ENCODE measurements around the gene HECTD3. TPM values are rescaled to one million over a fixed set of nuclear protein-coding genes. Genes with fewer than 3 reads are reported as not detected.

The HECTD3 gene
- total RNA-seq, 1 experiment from 2014 or later, result 25.5 TPM

DNA sequence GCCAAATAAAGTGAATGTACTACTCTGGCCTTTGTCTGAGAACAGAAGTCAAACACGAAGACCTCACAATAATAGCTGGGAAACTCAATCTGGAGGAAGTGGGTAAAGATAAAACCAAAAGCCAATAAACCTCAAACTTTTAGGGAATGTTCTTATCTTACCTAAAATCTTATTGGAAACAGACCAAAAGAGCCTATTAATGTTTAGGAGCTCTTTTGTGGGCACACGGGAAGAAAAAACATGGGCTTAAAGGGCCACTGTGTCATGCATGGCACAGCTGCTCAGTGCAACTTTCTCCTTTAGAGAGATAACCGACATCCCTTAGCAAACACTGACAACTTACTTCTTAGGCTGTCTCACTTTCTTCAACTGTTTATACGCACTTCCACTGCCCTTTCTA, 40.8 kb downstream of the HECTD3 start:
- CTCF ChIA-PET, result no interaction called here

More for the DNA sequence above, 40.8 kb downstream of the HECTD3 start:
- no peaks in the 10 kb centered on the region for H3K9me2 ChIP-seq (ENCODE audit: insufficient read depth)
- RAD21 ChIA-PET (ENCODE audit: low non-redundant PET in 1 of 2, low total read pairs in 2 of 2, uncharacterized antibody in 2 of 2, unreplicated experiment in 2 of 2), result no interaction called here
- H4K20me1 ChIP-seq (ENCODE audit: insufficient read depth), result no peaks in the 10 kb centered on the region
- H3K36me3 ChIP-seq (ENCODE audit: control insufficient read depth in 1 of 2, insufficient read depth in 2 of 2, low read length in 2 of 2), result no peaks in the 10 kb centered on the region; a peak in 1 of 4 replicates
- H3K9ac ChIP-seq (ENCODE audit: low read length), result no peak overlapping the region
- H3K4me1 ChIP-seq (ENCODE audit: control insufficient read depth in 1 of 2, insufficient read depth in 2 of 2, low read length in 2 of 2), result peaks cover 10 to 14% of the 10 kb centered on the region in 2 experiments; a peak in 3 of 4 replicates
- H3K27me3 ChIP-seq (ENCODE audit: insufficient read depth, low read length), result no peaks in the 10 kb centered on the region
- H3K4me2 ChIP-seq (ENCODE audit: low read length), result no peak overlapping the region
- DNase-seq (ENCODE audit: low read depth, low spot score) (no peak), ATAC-seq (no peak)
- POLR2A ChIA-PET, result no interaction called here
- H3K27ac ChIP-seq (ENCODE audit: low read depth, low read length), result no peak overlapping the region
- no peaks in the 10 kb centered on the region; the same call in 1 of the 2 replicates for H3K79me2 ChIP-seq (ENCODE audit: insufficient read depth, low read length)
- H3K9me3 ChIP-seq (ENCODE audit: control insufficient read depth in 1 of 2, insufficient read depth in 1 of 2, low read depth in 1 of 2, low read length in 2 of 2), result no peaks in the 10 kb centered on the region
- intact Hi-C loops (cut with micrococcal nuclease), result no loop called here
- no TSS peak for BruUV-seq (replicated peaks)
- TF ChIP-seq RAD21 (IDR thresholded peaks at IDR 0.05; ENCODE audit: low read depth), result no peak
- TF ChIP-seq POLR2AphosphoS5 (IDR thresholded peaks at IDR 0.05; ENCODE audit: low read depth, low read length), result no peak
- TF ChIP-seq, protein P1, sequence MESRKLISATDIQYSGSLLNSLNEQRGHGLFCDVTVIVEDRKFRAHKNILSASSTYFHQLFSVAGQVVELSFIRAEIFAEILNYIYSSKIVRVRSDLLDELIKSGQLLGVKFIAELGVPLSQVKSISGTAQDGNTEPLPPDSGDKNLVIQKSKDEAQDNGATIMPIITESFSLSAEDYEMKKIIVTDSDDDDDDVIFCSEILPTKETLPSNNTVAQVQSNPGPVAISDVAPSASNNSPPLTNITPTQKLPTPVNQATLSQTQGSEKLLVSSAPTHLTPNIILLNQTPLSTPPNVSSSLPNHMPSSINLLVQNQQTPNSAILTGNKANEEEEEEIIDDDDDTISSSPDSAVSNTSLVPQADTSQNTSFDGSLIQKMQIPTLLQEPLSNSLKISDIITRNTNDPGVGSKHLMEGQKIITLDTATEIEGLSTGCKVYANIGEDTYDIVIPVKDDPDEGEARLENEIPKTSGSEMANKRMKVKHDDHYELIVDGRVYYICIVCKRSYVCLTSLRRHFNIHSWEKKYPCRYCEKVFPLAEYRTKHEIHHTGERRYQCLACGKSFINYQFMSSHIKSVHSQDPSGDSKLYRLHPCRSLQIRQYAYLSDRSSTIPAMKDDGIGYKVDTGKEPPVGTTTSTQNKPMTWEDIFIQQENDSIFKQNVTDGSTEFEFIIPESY (IDR thresholded peaks at IDR 0.05; ENCODE audit: extremely low read depth, insufficient replicate concordance, low read length), result no peak
- TF ChIP-seq CEBPB (IDR thresholded peaks at IDR 0.05; ENCODE audit: low read depth), result no peak
- TF ChIP-seq, protein P2, sequence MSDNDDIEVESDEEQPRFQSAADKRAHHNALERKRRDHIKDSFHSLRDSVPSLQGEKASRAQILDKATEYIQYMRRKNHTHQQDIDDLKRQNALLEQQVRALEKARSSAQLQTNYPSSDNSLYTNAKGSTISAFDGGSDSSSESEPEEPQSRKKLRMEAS (IDR thresholded peaks at IDR 0.05), result no peak
- TF ChIP-seq CBX3 (IDR thresholded peaks at IDR 0.05; ENCODE audit: low read depth), result no peak
- TF ChIP-seq SP1 (IDR thresholded peaks at IDR 0.05; ENCODE audit: low read depth), result no peak
- TF ChIP-seq JUND (IDR thresholded peaks at IDR 0.05), result no peak
- TF ChIP-seq, protein P3, sequence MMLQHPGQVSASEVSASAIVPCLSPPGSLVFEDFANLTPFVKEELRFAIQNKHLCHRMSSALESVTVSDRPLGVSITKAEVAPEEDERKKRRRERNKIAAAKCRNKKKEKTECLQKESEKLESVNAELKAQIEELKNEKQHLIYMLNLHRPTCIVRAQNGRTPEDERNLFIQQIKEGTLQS (IDR thresholded peaks at IDR 0.05), result no peak
- no peak for TF ChIP-seq SRF (IDR thresholded peaks at IDR 0.05; ENCODE audit: low read depth)
- TF ChIP-seq, protein P4, sequence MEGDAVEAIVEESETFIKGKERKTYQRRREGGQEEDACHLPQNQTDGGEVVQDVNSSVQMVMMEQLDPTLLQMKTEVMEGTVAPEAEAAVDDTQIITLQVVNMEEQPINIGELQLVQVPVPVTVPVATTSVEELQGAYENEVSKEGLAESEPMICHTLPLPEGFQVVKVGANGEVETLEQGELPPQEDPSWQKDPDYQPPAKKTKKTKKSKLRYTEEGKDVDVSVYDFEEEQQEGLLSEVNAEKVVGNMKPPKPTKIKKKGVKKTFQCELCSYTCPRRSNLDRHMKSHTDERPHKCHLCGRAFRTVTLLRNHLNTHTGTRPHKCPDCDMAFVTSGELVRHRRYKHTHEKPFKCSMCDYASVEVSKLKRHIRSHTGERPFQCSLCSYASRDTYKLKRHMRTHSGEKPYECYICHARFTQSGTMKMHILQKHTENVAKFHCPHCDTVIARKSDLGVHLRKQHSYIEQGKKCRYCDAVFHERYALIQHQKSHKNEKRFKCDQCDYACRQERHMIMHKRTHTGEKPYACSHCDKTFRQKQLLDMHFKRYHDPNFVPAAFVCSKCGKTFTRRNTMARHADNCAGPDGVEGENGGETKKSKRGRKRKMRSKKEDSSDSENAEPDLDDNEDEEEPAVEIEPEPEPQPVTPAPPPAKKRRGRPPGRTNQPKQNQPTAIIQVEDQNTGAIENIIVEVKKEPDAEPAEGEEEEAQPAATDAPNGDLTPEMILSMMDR (IDR thresholded peaks at IDR 0.05 in 2 of 3, conservative IDR thresholded peaks at IDR 0.05 in 1 of 3; ENCODE audit: borderline replicate concordance in 1 of 3, insufficient read depth in 1 of 3, low read depth in 2 of 3, low read length in 2 of 3), result no peak
- TF ChIP-seq EZH2phosphoT487 (IDR thresholded peaks at IDR 0.05; ENCODE audit: borderline replicate concordance), result no peak
- no peak for TF ChIP-seq EZH2 (IDR thresholded peaks at IDR 0.05)
- no peak for TF ChIP-seq TCF7L2 (IDR thresholded peaks at IDR 0.05; ENCODE audit: borderline replicate concordance, extremely low read depth, insufficient read depth, insufficient read length)
- no peak for TF ChIP-seq EGR1 (IDR thresholded peaks at IDR 0.05; ENCODE audit: low read depth)
- TF ChIP-seq ZFX (IDR thresholded peaks at IDR 0.05), result no peak
- TF ChIP-seq POLR2A (IDR thresholded peaks at IDR 0.05; ENCODE audit: borderline replicate concordance, extremely low read depth, insufficient read depth, insufficient read length), result no peak
- TF ChIP-seq, protein P5, sequence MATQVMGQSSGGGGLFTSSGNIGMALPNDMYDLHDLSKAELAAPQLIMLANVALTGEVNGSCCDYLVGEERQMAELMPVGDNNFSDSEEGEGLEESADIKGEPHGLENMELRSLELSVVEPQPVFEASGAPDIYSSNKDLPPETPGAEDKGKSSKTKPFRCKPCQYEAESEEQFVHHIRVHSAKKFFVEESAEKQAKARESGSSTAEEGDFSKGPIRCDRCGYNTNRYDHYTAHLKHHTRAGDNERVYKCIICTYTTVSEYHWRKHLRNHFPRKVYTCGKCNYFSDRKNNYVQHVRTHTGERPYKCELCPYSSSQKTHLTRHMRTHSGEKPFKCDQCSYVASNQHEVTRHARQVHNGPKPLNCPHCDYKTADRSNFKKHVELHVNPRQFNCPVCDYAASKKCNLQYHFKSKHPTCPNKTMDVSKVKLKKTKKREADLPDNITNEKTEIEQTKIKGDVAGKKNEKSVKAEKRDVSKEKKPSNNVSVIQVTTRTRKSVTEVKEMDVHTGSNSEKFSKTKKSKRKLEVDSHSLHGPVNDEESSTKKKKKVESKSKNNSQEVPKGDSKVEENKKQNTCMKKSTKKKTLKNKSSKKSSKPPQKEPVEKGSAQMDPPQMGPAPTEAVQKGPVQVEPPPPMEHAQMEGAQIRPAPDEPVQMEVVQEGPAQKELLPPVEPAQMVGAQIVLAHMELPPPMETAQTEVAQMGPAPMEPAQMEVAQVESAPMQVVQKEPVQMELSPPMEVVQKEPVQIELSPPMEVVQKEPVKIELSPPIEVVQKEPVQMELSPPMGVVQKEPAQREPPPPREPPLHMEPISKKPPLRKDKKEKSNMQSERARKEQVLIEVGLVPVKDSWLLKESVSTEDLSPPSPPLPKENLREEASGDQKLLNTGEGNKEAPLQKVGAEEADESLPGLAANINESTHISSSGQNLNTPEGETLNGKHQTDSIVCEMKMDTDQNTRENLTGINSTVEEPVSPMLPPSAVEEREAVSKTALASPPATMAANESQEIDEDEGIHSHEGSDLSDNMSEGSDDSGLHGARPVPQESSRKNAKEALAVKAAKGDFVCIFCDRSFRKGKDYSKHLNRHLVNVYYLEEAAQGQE (IDR thresholded peaks at IDR 0.05; ENCODE audit: low read depth), result no peak
- TF ChIP-seq FOSL1 (IDR thresholded peaks at IDR 0.05; ENCODE audit: low read depth), result no peak
- TF ChIP-seq YY1 (IDR thresholded peaks at IDR 0.05; ENCODE audit: extremely low read depth, insufficient replicate concordance, low read depth, low read length), result no peak
- H3K4me3 ChIP-seq (replicated peaks in 1 of 2; ENCODE audit: low read depth in 1 of 2, low read length in 2 of 2), result no peak overlapping the region
- no peak overlapping the region for H2AFZ ChIP-seq (ENCODE audit: low read depth, low read length, poor library complexity, severe bottlenecking)

Measured in HCT116 (cell line).